Measurements from ENCODE around the gene RHBDD1. TPM values are rescaled to one million over a fixed set of nuclear protein-coding genes. Genes with fewer than 3 reads are reported as not detected.

The RHBDD1 gene
- total RNA-seq, 1 donor from 2014 or later, result 90.2 TPM

- no peak for DNase-seq
- Mint-ChIP-seq H3K27me3 (no peaks in the 10 kb centered on the region), H3K36me3 (ENCODE audit: low read depth) (peaks cover 21% of the 10 kb centered on the region), H3K27ac (peak overlapping the region; percentile 97), H3K9me3 (no peaks in the 10 kb centered on the region), H3K4me1 (peaks cover 42% of the 10 kb centered on the region), H3K4me3 (peak overlapping the region; percentile 84)
- POLR2A ChIA-PET, result interaction anchor here (1.0 to 3.3 kb wide), 5 partner anchors 60 to 170 kb away, joined by 3 to 17 read pairs (median 4); partner anchors contain the start of genes IRS1 and RHBDD1
- no peak for ATAC-seq (ENCODE audit: low read depth)
- intact Hi-C loops (cut with micrococcal nuclease), result loop anchor here (1.0 kb wide), 1 partner anchor 7 kb away; no protein-coding TSS in a partner anchor
- CTCF ChIA-PET, result interaction anchor here (0.9 to 1.1 kb wide), 2 partner anchors 15 to 60 kb away, joined by 3 read pairs; no protein-coding TSS in a partner anchor
- TF ChIP-seq CTCF (IDR thresholded peaks at IDR 0.05), result no peak
Measured at GRCh38 chr2:226969417-226970080, 133.7 kb downstream of the RHBDD1 start.

- Mint-ChIP-seq H3K4me1 (peaks cover 42% of the 10 kb centered on the region), H3K9me3 (no peaks in the 10 kb centered on the region), H3K27ac (peak overlapping the region; percentile 97), H3K36me3 (ENCODE audit: low read depth) (peaks cover 26% of the 10 kb centered on the region), H3K4me3 (peak overlapping the region; percentile 84), H3K27me3 (no peaks in the 10 kb centered on the region)
- no peak for TF ChIP-seq CTCF (IDR thresholded peaks at IDR 0.05)
- ATAC-seq (ENCODE audit: low read depth), result peak; percentile 53
- DNase-seq, result no peak
- ChIA-PET POLR2A (interaction anchor here (1.0 to 3.3 kb wide), 6 partner anchors 61 to 171 kb away, joined by 3 to 17 read pairs (median 5); partner anchors contain the start of genes IRS1 and RHBDD1), CTCF (interaction anchor here (1.1 kb wide), 1 partner anchor 15 kb away, joined by 3 read pairs; no protein-coding TSS in a partner anchor)
- intact Hi-C loops (cut with micrococcal nuclease), result loop anchor here (1.0 kb wide), 1 partner anchor 8 kb away; no protein-coding TSS in a partner anchor
Measured at GRCh38 chr2:226970362-226970761, 134.5 kb downstream of the RHBDD1 start.

- Mint-ChIP-seq H3K36me3 (ENCODE audit: low read depth) (peaks cover 27% of the 10 kb centered on the region), H3K4me1 (peaks cover 42% of the 10 kb centered on the region), H3K4me3 (peak overlapping the region; percentile 84), H3K27me3 (no peaks in the 10 kb centered on the region), H3K9me3 (no peaks in the 10 kb centered on the region), H3K27ac (peak overlapping the region; percentile 97)
- intact Hi-C loops (cut with micrococcal nuclease), result loop anchor here (1.0 kb wide), 2 partner anchors 66 to 135 kb away; partner anchors contain the start of gene RHBDD1
- TF ChIP-seq CTCF (IDR thresholded peaks at IDR 0.05), result no peak
- ATAC-seq (ENCODE audit: low read depth) (peak; percentile 77), DNase-seq (no peak)
- POLR2A ChIA-PET, result interaction anchor here (0.7 to 3.3 kb wide), 7 partner anchors 13 to 169 kb away, joined by 3 to 17 read pairs (median 4); partner anchors contain the start of gene RHBDD1
- CTCF ChIA-PET, result interaction anchor here (1.3 kb wide), 1 partner anchor 169 kb away, joined by 3 read pairs; no protein-coding TSS in a partner anchor
Measured at GRCh38 chr2:226971084-226971483, 135.2 kb downstream of the RHBDD1 start.

- Mint-ChIP-seq H3K9me3 (no peaks in the 10 kb centered on the region), H3K27ac (peak overlapping the region; percentile 97), H3K36me3 (ENCODE audit: low read depth) (peaks cover 30% of the 10 kb centered on the region), H3K4me1 (peaks cover 42% of the 10 kb centered on the region), H3K27me3 (no peaks in the 10 kb centered on the region), H3K4me3 (peak overlapping the region; percentile 84)
- POLR2A ChIA-PET, result interaction anchor here (0.7 to 3.3 kb wide), 7 partner anchors 14 to 170 kb away, joined by 3 to 17 read pairs (median 4); partner anchors contain the start of gene RHBDD1
- DNase-seq (no peak), ATAC-seq (ENCODE audit: low read depth) (no peak)
- intact Hi-C loops (cut with micrococcal nuclease), result loop anchor here (1.0 kb wide), 2 partner anchors 66 to 135 kb away; partner anchors contain the start of gene RHBDD1
- CTCF ChIA-PET, result interaction anchor here (1.3 kb wide), 1 partner anchor 169 kb away, joined by 3 read pairs; no protein-coding TSS in a partner anchor
- TF ChIP-seq CTCF (IDR thresholded peaks at IDR 0.05), result no peak
Measured at GRCh38 chr2:226971770-226972169, 135.9 kb downstream of the RHBDD1 start.

- CTCF ChIA-PET, result no interaction called here
- POLR2A ChIA-PET, result no interaction called here
- DNase-seq (no peak), ATAC-seq (ENCODE audit: low read depth) (no peak)
- Mint-ChIP-seq H3K27me3 (no peaks in the 10 kb centered on the region), H3K4me1 (peaks cover 37% of the 10 kb centered on the region), H3K9me3 (no peaks in the 10 kb centered on the region), H3K4me3 (no peak overlapping the region), H3K27ac (no peak overlapping the region), H3K36me3 (ENCODE audit: low read depth) (peaks cover 34% of the 10 kb centered on the region)
- intact Hi-C loops (cut with micrococcal nuclease), result no loop called here
- no peak for TF ChIP-seq CTCF (IDR thresholded peaks at IDR 0.05)
Measured at GRCh38 chr2:226973816-226974215, 138.0 kb downstream of the RHBDD1 start.

All from activated B cell treated with CpG ODN at 0.5 μM for 24 hours (primary cell).